IPS-20b (cell line): ENCODE measurements around the gene TOM1.

Source experiments
- H3K27ac ChIP-seq: one replicate; pipeline ENCODE4 v1.5.1; 2013; ENCODE audit warnings: low read length
- H3K27me3 ChIP-seq: 2 replicates; pipeline ENCODE4 v1.6.1; 2013; ENCODE audit warnings: mild to moderate bottlenecking, low read length, inconsistent platforms; ENCODE audit not compliant: insufficient read depth
- H3K36me3 ChIP-seq: 2 replicates; pipeline ENCODE4 v1.6.1; 2013; ENCODE audit warnings: low read depth, mild to moderate bottlenecking, inconsistent platforms, low read length, moderate library complexity; ENCODE audit not compliant: insufficient read depth
- H3K4me1 ChIP-seq: 2 replicates; pipeline ENCODE4 v1.6.1; 2013; ENCODE audit warnings: mild to moderate bottlenecking, control low read depth, inconsistent platforms, low read length, moderate library complexity; ENCODE audit not compliant: insufficient read depth
- H3K4me3 ChIP-seq: 2 replicates; pipeline ENCODE4 v1.5.1; 2013; ENCODE audit warnings: mild to moderate bottlenecking, low read length, inconsistent platforms
- H3K9ac ChIP-seq: 2 replicates; pipeline ENCODE4 v1.6.1; 2013; ENCODE audit warnings: low read depth, mild to moderate bottlenecking, inconsistent platforms, low read length, moderate library complexity
- H3K9me3 ChIP-seq: 2 replicates; pipeline ENCODE4 v1.6.1; 2013; ENCODE audit warnings: mild to moderate bottlenecking, low read depth, low read length, inconsistent platforms; ENCODE audit not compliant: insufficient read depth

The TOM1 gene

GRCh38 chr22:35276019-35276418, 23.7 kb upstream of the TOM1 start:
- no peak overlapping the region for H3K9ac ChIP-seq
- H3K4me3 ChIP-seq = no peak overlapping the region
- no peaks in the 10 kb centered on the region for H3K27me3 ChIP-seq
- H3K36me3 ChIP-seq = peaks cover 75% of the 10 kb centered on the region
- H3K4me1 ChIP-seq = no peaks in the 10 kb centered on the region
- no peak overlapping the region for H3K27ac ChIP-seq
- no peaks in the 10 kb centered on the region for H3K9me3 ChIP-seq

DNA sequence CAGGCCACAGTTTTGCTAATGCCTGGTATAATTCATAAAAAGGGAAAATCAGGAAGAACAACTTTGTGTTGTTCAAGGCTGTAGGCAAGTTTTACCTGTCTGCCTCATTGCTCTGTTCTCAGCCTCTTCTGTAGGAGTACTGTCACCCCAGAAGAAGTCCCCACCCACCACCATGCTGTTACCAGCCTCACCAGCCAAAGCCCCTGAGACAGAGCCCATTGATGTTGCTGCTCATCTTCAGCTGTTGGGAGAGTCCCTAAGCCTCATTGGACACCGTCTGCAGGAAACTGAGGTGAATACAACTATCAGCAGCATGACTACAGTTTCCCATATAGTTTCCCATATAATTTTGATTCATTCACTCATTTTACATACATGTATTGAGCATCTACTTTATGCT, 11.6 kb upstream of the TOM1 start:
- no peak overlapping the region for H3K27ac ChIP-seq
- no peak overlapping the region for H3K9ac ChIP-seq
- no peaks in the 10 kb centered on the region for H3K9me3 ChIP-seq
- no peaks in the 10 kb centered on the region for H3K4me1 ChIP-seq
- peaks cover 90% of the 10 kb centered on the region for H3K36me3 ChIP-seq
- H3K27me3 ChIP-seq = no peaks in the 10 kb centered on the region
- no peak overlapping the region for H3K4me3 ChIP-seq

DNA sequence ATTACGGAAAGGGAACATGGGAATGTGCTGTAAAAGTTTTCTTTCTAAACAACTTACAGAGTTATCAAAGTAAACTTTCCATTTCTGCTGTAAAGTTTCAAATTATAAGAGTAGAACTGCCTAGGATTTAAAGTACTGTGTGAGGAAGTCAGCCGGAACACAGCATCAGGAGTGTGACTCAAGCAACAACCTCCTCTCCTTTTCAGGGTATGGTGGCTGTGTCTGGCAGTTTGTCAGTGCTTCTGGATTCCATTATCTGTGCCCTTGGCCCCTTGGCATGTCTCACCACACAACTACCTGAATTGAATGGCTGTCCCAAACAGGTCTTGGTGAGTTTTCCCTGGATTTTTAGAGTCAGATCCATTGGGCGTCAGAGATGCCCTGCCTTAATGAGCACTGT, 6.9 kb upstream of the TOM1 start:
- H3K4me3 ChIP-seq = no peak overlapping the region
- H3K36me3 ChIP-seq = peaks cover 91% of the 10 kb centered on the region
- H3K4me1 ChIP-seq = no peaks in the 10 kb centered on the region
- H3K27ac ChIP-seq = no peak overlapping the region
- no peaks in the 10 kb centered on the region for H3K9me3 ChIP-seq
- H3K9ac ChIP-seq = no peak overlapping the region
- no peaks in the 10 kb centered on the region for H3K27me3 ChIP-seq

DNA sequence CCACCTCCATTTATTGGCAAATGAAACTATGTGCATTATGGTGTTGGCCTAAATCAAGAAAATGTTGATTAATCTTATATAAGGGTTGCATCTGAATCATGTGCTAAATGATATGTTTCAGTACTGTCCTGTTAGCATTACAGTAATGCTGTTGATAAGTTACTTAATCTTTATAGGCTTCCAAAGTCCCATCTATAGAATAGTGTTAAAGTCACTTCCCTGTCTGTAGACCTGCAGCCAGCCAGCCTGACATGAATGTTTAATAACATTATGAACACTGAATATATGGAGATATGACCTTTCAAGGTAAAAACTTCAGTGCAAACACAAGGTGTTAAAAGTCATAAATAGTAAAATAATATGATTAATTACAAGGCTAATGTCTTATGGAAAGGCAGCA, 3.6 kb upstream of the TOM1 start:
- Histone ChIP-seq H3K4me3 (no peak overlapping the region), H3K36me3 (peaks cover 61% of the 10 kb centered on the region), H3K27me3 (no peaks in the 10 kb centered on the region), H3K9ac (no peak overlapping the region), H3K4me1 (no peaks in the 10 kb centered on the region), H3K27ac (no peak overlapping the region), H3K9me3 (no peaks in the 10 kb centered on the region)

DNA sequence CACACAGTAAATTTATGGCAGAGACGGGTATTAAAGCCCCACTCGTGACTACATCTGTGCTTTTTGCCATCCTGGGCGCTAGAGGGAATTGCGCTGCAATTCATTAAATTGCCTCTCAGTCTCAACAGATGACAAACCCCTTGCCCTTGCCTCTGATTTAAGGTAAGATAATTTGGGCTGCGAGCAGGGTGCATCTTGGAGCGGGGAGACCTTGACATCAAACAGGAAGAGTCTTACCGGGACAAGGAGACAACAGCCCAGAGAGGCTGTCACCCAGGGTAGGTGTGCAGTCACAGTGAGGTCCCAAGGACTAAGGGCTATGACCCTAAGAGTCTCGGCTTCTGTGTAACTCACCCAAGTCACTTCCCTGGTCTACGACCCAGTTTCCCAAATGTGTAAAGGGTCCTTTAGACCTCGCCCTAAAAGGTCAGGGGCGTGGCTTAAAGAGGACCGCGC, 449 bp upstream of the TOM1 start:
- Histone ChIP-seq H3K9me3 (no peaks in the 10 kb centered on the region), H3K4me1 (no peaks in the 10 kb centered on the region), H3K9ac (peak overlapping the region; percentile 31; the same call in 1 of the 2 replicates), H3K4me3 (peak overlapping the region; percentile 84), H3K36me3 (peaks cover 29% of the 10 kb centered on the region), H3K27ac (no peak overlapping the region), H3K27me3 (no peaks in the 10 kb centered on the region)

DNA sequence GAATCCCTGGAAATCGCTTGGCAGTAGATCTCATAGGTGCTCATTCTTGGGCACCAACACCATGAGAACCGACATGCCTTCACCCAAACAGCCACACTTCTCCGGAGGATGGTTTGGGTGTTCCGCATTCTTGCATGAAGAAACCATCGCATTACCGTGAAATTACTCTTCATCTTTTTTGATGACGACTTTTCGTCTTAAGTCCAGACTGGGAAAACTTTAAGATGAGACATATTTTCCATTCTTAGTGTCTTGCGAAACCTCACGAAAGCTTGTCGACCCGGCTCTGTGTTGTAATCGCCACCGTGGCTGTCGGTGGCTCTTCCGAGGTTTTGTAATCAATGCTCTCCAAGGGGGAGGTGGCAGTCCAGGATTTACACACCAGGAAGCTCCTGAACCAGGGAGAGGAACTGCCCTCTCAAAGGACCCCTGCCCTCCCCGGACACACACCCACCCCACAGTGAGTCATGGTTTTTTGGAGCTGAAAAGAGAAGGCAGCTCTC, 1.7 kb downstream of the TOM1 start:
- Histone ChIP-seq H3K9ac (no peak overlapping the region), H3K36me3 (peaks cover 7% of the 10 kb centered on the region; the same call in 1 of the 2 replicates), H3K9me3 (no peaks in the 10 kb centered on the region), H3K27me3 (no peaks in the 10 kb centered on the region), H3K4me3 (no peak overlapping the region), H3K27ac (no peak overlapping the region), H3K4me1 (no peaks in the 10 kb centered on the region)

DNA sequence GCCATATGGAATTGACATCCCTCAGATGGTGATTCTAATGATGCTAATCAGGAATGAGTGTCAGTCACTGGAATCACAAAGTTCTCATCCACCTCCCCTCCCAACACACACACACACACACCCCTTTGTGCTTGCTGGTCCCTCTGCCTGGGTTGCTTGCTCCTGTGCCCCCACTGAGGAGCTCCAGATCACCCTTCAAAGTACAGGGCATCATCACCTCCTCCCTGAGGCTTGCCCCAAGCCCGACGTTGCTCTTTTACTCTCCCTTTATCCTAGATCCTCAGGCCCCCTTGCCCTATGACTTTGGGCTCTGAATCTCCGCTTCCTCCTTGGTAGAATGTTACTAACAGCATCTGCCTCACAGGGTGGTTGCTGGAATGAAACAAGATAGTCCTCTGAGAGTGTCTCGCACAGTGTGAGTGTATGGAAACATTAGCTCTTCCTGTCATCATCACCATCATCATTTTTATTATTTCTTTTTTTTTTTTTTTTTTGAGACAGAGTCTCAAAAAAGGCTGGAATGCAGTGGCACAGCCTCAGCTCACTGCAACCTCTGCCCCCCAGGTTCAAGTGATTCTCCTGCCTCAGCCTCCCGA, 3.4 kb downstream of the TOM1 start:
- Histone ChIP-seq H3K4me3 (no peak overlapping the region), H3K27ac (no peak overlapping the region), H3K9me3 (no peaks in the 10 kb centered on the region), H3K9ac (no peak overlapping the region), H3K36me3 (no peaks in the 10 kb centered on the region), H3K4me1 (no peaks in the 10 kb centered on the region), H3K27me3 (no peaks in the 10 kb centered on the region)

DNA sequence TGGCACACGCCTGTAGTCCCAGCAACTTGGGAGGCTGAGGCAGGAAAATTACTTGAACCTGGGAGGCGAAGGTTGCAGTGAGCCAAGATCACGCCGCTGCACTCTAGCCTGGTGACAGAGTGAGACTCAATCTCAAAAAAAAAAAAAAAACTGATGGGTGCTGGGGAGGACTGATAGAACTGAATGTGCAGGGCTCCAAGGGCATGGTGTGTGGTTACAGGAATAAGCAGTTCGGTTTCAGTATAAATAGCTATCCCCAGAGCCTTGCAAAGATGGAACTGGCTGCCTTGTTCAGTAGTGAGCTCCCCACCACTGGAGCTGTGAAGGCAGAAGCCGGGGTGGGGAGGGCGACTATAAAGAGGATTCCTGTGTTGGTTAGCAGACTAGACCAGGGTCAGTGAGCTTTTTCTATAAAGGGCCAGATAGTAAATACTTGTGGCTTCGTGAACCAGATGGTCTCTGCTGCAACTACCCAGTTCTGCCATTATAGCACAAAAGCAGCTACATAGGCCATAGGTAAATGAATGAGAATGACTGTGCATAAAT, 5.9 kb downstream of the TOM1 start:
- H3K4me3 ChIP-seq = no peak overlapping the region
- no peaks in the 10 kb centered on the region for H3K27me3 ChIP-seq
- H3K27ac ChIP-seq = no peak overlapping the region
- H3K4me1 ChIP-seq = no peaks in the 10 kb centered on the region
- H3K36me3 ChIP-seq = no peaks in the 10 kb centered on the region
- no peaks in the 10 kb centered on the region for H3K9me3 ChIP-seq
- H3K9ac ChIP-seq = no peak overlapping the region

DNA sequence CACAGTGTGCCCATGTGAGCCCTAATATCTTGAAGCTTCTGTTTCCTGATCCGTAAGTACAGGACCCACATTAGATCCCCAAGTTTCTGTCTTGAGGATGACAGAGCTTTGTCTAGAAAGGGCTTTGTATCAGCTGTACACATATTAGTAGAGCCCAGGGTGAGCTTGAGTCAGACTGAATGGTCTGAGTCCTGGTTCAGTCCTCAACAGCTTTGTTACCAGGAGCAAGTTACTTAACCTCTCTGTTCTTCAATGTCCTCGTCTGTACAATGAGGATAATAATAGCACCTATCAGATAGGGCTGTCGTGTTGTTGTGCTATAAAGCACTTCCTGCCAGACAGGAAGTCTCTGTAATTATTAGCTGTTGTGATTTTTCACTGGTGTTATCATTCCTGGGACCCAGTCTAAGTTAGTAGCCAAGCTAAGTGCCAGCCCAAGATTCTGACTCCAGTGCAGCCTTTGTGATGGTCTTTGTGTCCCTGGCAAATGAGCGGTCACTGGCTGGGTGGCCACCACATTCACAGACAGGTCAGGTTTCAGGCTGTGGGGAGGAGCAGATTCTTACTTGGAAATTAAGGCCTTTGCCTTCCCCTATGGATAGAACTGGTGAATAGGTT, 6.8 kb downstream of the TOM1 start:
- no peak overlapping the region for H3K9ac ChIP-seq
- H3K9me3 ChIP-seq = no peaks in the 10 kb centered on the region
- no peaks in the 10 kb centered on the region for H3K36me3 ChIP-seq
- no peak overlapping the region for H3K27ac ChIP-seq
- H3K4me1 ChIP-seq = no peaks in the 10 kb centered on the region
- H3K27me3 ChIP-seq = no peaks in the 10 kb centered on the region
- H3K4me3 ChIP-seq = no peak overlapping the region

- H3K36me3 ChIP-seq = no peaks in the 10 kb centered on the region
- H3K4me3 ChIP-seq = no peak overlapping the region
- no peaks in the 10 kb centered on the region for H3K9me3 ChIP-seq
- H3K27ac ChIP-seq = no peak overlapping the region
- no peak overlapping the region for H3K9ac ChIP-seq
- no peaks in the 10 kb centered on the region for H3K4me1 ChIP-seq
- no peaks in the 10 kb centered on the region for H3K27me3 ChIP-seq
These were observed 7.7 kb downstream of the TOM1 start for GRCh38 chr22:35307372-35307771.

GRCh38 chr22:35307892-35308291, 8.2 kb downstream of the TOM1 start:
- no peak overlapping the region for H3K4me3 ChIP-seq
- no peak overlapping the region for H3K9ac ChIP-seq
- no peaks in the 10 kb centered on the region for H3K4me1 ChIP-seq
- H3K27ac ChIP-seq = no peak overlapping the region
- no peaks in the 10 kb centered on the region for H3K36me3 ChIP-seq
- H3K27me3 ChIP-seq = no peaks in the 10 kb centered on the region
- no peaks in the 10 kb centered on the region for H3K9me3 ChIP-seq

GRCh38 chr22:35308480-35309021, 8.9 kb downstream of the TOM1 start:
- Histone ChIP-seq H3K9ac (no peak overlapping the region), H3K27me3 (no peaks in the 10 kb centered on the region), H3K27ac (no peak overlapping the region), H3K9me3 (no peaks in the 10 kb centered on the region), H3K36me3 (no peaks in the 10 kb centered on the region), H3K4me3 (no peak overlapping the region), H3K4me1 (no peaks in the 10 kb centered on the region)
